HK-2 (cell line): ENCODE data around the gene IL17B.

Experiments used
- DNase-seq: peaks from one replicate; pipeline ENCODE4 v3.0.0-alpha.2; 2018; ENCODE audit not compliant: unreplicated experiment

IL17B gene, protein sequence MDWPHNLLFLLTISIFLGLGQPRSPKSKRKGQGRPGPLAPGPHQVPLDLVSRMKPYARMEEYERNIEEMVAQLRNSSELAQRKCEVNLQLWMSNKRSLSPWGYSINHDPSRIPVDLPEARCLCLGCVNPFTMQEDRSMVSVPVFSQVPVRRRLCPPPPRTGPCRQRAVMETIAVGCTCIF

DNA sequence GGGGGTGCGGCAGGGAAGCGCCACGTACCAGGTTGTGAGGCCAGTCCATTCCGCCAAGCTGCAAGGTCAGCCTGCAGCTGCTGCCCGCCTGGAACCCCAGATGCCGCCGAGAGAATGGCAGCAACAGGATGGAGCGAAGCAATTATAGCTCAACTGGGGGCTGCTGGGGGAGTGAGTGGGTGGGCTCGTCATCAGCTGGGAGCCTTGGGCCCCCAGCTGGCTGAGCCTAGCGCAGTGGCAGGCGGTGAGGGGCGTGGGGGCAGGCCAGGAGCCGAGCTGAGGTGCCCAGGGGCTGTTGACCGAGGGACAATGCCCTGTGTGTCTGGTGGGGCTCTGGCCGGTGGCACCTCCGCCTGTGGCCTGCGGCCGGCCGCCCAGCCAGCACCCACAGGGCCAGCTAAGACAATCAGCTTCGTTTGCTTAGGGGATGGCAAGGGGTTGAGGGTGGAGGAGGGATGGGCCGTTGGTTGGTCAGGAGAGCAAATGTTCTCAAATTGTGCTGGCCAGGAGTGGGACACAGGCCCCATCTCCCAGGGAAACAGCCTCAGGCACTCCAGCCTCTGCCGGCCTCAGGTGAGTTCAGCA is at the start of gene IL17B:
Gene IL17B (minus strand): TSS at position 116 of the 585 bp plus-strand sequence. CDS start 67 bp downstream, at position 49.
- DNase-seq = no peak

DNA sequence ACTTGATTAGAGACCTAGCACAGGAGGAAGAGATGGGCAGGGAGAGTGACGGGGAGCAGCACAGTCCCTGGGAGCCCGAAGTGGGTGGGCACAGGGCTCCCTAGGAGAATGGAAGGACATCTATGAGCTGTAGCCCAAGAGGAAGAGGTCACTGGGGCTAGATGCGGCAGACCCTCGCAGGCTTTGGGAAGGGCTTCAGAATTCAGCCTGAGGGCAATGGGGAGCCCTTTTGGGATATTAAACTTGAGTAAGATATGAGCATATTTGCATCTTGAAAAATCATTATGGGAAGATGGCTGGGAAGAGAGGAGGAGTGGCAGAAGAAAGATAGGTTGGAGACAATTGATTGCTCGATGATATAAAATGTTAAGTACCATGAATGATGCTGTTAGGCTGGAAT is 48.9 kb upstream of the IL17B start:
- no peak for DNase-seq

DNA sequence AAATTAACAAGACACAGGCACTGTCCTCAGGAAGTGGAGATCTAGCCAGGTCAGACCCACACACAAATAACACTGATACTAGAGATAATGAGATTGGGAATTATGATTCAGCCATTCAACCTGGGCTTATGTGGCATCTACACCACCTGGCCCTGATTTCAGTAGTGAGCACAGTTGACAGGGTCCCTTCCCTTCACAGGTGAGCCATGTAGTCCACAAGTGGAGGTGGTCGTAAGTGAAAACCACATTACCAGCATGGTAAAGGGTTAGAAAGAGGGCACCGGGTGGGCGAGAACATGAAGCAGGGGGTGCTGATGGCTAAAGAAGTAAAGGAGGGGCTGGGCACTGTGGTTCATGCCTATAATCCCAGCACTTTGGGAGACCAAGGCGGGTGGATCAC is 48.3 kb upstream of the IL17B start:
- no peak for DNase-seq

DNA sequence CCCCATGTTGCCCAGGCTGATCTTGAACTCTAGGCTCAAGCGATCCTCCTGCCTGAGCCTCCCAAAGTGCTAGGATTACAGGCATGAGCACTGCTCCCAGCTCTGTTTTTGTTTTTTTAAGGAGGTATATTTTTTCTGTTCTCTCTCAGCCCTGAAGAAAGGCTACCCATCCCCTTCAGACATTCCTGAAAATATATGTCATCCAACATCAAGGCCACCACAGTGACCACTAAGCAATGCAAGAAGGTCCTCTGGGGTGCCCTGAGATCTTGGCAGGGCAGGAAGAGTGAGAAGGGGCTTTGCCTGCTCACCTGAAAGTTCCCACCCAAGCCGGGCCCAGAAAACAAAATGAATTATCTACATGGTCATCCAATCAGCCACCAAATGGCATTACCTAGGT is 47.8 kb upstream of the IL17B start:
- no peak for DNase-seq

DNA sequence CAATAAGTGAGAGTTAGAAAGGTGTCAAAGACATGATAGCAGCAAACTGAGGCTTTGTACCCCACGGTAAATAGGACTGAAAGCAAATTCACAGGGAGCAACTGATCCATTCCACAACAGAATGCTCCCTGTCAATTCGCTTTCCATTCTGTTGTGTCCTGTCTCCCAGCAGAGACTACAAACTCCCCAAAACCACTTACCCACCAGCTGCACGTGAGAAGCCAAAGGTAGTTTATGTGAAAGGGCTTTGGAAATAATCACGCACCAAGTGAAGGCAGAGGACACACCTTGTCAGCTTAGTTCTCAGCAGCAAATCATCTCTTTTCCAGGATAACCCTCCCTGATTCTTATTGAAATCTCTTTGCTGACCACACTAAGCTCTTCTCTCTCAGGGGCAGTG is 46.6 kb upstream of the IL17B start:
- DNase-seq = no peak

DNA sequence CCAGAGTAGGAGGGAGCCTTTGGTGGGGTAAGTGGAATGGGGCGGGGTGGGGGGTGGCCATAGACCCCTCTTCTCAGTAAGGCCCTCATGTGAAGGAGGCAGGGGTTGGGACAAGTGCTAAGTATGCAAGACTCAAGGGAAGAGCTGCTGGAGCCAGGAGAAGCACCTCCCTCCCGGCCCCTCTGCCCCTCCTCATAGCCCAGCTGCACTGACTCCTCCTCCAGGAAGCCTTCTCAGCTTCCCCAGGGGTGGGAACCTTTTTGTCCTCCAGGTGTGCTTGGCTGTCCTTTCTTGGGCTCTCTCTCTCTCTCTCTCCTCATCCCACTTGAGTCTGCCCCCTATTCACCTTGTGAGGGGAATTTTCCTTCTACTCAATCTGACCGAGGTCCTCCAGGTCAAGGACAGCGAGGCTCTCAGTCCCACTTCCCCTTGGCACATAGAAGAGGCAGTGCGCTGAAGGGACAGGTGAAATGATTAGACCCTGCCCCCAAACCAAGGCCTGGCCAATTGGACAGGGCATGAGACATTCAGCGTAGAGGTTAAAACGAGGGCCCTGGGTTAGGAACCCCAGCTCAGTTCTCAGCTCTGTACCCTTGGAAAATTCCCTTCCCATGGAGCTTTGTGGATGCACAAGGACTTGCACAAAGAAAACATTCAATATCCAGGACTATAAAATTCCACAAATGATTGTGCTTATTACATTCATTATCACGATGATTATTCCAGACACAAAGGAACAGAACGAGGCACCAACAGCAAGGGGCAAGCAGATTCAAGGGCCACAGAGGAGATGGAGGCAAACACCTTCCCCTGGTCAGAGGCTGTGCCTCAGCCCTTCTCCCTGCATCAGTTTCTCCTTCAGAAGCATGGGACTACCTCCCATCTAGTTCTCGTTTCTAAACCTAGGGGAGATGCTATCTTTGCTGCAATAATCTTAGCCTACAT is 45.6 kb upstream of the IL17B start:
- no peak for DNase-seq

DNA sequence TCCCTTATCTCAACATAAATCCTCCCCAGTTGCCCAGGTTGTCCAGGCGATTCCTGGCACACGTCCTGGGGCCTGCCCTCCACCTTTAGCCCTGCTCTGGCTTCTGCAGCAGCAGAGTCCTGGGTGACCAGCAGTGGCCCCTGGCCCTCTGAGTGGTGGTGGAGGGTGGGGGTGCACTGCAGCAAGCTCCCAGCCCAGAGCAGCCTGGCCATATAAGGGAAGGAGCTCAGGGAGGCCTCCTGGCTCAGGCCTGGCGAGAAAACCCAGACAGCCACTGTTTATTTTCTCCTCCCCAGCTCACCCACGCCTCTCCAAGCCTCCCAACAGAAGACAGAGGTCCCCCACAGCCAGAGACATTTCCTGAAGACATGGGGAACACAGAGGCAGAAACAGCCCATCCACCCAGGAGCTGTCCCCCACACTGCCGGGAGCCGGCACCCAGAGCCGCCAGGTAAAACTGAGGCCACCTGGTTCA is 44.7 kb upstream of the IL17B start:
- DNase-seq = no peak

DNA sequence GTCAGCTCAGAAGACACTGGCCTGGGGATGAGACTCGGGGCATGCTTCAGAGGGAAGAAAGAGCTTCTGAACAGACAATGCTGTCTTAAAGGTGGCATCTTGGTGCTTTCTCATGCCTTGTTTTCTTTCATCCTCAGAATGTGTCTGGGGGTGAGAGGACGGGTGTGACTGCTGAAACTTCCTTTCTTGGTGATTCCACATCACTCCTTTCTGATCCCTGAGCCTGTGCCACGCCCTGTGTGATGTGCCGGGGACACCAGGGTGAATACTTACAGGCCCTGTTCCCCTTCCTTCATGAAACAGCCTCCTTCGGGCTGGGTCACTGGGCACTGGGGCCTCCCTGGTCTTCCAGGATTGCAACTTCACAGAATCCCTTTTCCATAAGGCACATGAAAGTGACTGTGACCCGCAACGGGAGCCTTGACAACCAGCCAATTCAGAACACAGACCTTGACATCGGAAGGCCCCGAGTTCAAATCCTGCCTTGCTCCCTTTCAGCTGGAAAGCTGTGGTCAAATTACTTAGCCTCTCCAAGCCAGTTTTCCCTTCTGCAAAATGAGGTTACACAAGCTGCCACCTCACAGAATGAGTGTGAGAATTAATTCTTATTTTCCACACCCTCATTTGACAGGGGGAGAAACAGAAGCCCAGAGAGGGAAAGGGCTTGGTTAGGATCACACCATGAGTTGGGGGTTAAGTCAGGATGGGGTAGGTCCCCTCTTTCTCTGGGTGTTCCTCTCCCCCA is 44.1 kb upstream of the IL17B start:
- DNase-seq = no peak

DNA sequence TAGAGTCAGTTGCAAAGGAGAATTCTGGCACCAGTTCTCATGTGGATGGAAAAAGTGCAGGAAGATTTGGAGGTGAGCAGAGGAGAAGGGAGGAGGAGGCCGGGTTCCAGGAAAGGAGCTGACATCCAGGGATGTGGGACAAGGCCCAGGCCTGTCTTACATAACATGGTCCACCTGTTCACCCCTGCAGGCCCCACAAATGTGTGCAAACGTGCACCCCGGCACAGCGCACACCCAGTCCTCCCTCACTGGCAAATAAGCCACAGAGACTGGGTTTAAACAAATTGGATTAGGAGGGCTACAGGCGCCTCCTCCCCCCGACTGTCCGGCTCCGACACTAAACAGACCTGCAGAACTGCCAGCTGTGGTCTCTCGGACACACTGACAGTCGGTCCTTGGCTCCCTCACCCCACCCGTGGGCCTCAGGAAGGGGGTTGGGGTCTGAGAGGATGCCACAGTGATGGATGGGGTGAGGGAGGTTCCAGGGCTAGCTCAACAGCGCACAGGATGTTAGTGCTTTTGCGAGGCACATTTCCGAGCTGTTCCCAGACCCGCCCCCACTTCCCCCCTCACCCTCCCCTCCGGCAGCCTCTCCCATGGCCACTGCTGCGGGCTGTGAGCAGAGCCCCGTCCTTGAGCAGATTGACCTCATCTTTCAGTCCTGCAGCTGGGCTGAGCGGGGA is 43.4 kb upstream of the IL17B start:
- no peak for DNase-seq

DNA sequence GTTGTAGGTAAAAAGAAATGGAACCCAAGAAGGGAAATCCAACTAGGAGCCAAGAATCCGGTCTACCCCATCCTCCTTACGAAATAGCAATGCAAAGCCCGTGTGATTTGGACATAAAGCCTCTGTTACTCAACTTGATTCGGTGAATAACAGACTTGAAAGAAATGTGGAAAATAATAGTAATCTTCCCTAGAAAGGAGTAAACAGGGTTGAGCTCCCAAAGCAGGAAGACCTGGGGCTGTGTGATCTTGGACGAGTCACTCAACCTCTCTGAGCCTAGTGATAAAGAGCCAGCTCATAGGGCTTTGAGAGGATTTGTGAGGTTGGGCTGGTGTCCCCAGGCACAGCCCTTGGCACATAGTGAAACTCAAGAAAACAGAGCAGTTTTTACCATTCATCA is 42.7 kb upstream of the IL17B start:
- DNase-seq = no peak

DNA sequence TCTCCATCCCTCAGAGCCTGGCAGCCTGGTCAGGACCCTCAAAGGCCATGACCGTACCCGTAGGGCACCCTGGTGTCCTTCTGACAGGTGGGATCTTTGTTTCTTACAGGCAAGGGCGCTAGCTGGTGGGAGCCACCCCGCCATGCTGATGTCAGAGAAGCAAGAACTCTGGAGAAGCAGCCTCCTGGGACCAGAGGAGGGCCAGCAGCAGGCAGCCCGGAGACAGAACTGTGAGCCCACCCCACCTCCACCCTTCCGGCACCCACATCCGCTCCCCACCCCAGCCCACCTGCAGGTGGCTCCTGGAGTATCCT is 42.2 kb upstream of the IL17B start:
- no peak for DNase-seq

DNA sequence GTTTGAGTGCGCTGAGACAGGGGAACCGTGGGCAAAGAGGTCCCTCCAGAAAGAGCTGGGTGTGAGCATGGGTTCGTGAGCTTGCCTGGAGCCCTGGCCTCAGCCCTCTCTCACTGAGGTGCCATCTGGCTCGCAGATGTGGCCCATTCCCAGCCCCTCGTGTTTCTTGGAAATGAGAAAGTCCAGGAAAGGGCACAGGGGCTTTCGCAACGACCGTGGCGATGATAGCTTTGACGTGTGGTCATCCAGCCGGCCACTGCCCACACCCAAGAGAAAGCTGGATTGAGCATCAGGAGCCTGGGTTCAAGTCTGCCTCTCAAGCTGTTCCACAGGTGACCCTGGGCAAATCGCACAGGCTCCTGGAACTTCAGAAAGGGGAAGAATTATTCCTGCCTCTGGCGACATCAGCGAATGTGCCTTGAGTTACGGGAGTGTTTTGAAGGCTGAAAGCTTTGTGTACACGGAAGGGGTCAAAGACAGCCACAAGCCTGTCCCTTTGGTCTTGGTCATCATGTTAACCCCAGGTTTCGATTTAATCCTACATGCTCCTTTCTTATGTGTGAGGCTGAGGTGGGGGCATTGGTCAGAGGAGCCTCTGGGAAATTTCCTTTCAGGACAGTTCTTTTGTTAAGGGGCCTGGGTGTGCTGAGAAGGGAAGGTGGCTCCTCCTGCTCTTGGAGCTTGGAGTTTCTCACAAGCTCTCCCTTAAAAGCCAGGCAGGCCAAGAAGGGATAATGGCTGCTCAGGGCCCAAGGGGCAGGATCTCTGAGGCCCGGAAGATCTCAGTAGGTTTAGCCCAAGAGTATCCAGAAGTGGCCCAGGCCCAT is 41.7 kb upstream of the IL17B start:
- no peak for DNase-seq

DNA sequence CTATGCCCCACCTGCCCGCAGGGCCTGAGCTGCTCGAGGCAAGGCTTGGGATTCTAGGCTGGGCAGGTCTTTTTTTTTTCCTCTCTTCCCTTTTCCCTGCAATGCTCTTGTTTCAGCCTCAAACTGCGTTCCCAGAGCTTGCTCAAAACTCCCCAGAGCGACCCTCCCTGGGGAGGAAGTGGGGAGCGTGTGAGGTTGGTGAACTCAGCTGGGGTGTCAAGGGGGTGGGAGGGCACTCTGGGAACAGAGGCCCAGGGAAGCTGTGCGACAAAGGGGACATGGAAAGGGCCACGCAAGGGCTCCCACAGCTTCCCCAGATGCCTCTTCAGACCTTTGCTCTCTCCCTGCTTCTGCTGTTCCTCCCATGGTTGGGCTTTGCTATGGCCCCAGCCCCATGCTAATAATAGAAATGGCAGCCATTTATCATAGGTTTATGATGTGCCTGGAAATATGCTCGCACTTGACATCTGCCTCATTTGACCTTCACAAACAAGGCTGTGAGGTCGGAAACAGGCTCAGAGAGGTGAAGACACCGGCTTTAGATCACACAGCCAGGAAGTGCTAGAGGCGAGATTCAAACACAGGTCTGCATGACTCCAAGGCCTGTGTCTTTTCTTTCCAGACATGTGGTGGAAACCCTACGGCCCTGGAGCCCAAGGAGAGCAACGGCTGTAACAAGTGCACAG is 40.9 kb upstream of the IL17B start:
- no peak for DNase-seq

DNA sequence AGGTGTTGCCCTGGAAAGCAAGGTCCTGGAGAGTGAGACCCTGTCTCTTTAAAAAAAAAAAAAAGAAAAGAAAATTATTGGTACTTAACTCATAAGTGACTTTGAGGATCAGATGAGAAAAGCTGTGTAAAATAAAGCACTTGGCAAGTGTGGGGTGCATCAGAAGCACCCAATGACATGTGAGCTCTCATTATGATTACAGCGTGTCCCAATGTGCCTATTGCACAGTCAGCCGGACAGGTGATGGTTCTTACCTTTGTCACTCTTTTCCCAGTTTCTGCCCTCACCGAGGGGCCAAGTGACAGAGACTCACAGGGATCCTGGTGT is 40.4 kb upstream of the IL17B start:
- no peak for DNase-seq

DNA sequence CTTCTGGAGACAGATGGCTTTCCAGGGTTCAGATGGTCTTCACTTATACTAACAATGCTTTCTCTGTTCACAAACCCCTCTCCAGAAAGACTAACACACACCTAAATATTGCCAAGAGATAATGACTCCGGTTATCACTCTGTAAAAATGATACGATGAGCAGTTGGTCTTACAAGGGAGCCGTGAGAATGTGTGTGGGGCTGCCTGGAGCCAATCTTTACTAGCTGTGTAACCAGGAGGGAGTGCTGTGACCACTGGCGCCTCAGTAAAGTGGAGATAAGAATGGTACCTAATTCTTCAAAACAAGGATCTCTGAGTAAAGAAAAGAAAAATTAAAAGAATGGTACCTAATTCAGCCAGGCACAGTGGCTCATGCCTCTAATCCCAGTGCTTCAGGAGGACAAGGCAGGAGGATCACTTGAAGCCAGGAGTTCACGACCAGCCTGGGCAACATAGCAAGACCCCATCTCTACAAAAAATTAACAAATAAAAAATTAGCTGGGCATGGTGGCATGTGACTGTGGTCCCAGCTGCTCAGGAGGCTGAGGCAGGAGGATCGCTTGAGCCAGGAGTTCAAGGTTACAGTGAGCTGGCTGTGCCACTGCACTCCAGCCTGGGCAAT is 39.9 kb upstream of the IL17B start:
- no peak for DNase-seq

DNA sequence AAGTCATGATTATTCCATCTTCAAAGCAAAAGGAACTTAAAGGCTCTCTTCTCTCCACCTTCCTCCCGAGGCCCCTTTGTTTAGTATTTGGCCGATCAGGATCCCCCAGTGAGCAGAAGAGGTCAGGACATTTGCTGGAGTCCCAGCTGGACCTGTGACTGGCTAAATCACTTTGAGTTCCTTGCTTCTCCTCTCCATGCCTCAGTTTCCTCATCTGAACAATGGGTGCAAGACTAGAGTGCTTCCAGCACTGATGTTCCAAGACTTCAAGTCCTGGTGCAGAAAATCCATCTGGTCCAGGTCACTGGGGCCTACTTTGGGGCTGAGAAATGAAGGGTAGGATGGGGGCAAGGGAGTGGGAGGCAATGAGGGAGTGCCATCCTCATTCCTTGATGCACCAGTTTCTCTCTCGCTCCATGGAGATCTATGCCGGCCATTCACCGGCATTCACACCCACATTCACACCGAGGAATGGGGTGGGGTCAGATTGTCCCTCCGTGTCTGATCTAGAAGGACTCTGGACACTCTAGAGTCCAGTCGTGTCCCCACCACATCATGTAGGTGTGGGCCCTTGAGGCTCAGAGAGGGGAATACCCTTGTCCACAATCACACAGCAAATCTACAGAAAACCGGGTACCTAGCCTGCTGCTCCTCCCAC is 38.7 kb upstream of the IL17B start:
- no peak for DNase-seq

DNA sequence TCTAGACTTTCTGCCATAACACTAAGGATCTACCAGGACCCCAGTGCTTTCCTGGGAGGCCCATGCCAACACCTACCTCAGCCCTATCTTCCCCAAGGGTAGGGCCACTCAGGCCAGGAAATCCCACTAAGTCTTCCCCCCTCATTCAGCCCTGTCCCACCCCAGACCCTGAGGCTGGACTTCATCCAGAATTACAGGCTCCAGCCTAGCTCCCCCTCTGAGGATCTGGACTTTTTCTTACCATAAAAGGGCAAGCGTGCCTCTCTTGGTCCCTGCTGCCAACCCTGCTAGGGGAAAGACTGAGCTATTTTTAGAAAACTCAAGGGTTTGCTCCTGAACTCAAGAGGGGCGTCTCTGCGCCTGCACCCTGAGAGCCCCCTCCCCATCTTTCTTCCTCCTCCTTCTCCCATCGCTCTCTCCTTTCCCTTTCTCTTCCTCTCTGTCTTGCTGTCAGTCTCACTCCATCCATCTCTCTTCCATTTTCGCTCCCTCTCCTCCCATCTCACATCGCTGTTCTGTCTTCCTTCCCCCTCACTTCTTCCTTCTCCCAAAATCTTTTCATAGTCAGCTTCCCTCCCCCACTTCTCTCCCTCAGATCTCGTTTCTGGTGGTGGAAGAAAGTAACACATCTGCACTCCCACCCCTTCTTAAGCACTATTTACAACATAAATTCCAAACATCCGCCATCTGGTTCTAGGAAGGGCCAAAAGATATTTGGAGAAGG is 38.1 kb upstream of the IL17B start:
- DNase-seq = no peak

DNA sequence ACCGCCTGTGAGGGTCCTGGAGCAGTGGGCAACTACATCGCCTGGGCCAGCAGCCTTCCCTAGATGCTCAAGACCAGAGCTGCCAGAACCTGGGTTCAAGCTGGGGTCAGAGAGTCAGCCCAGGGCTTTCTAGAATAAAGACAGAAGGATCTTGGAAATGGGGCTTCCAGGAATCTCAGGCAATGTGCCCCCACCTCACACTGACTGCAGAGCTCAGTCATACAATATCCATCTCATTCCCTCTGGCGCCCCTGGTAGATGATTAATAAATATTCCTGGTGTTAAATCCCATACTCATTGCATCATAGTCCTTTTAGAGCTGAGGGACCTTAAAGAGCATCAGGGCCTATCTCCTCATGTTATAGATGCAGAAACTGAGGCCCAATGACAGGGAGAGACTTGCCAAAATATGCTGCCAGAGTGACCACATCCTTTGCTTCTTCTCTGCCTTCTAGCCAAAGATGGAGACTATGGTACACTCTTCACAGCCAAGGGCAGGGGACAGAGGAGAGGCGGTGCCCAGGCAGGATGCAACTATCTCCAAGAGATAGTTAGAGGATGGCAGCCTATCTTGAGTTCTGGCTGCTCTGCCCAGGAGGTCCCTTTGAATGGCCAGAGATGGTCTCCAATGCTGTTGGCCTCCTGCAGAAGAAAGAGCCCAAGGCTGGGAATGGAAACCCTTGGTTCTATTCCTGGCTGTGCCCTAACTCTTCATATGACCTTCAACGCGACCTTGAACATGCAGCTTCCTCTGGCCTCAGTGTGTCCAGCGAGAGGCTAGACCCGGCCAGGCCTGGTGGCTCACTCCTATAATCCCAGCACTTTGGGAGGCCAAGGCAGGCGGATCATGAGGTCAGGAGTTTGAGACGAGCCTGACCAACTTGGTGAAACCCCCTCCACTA is 36.2 kb upstream of the IL17B start:
- no peak for DNase-seq
